ENCODE results near the gene ASB18.

The ASB18 gene

GRCh38 chr2:236162882-236163470, 101.2 kb downstream of the ASB18 start:
- TF ChIP-seq NFIC (IDR thresholded peaks at IDR 0.05) = no peak
- no peak for TF ChIP-seq ZBTB7A (IDR thresholded peaks at IDR 0.05; ENCODE audit: low read depth)
- TF ChIP-seq EP300 (IDR thresholded peaks at IDR 0.05; ENCODE audit: borderline replicate concordance) = no peak
- TF ChIP-seq CREB1 (IDR thresholded peaks at IDR 0.05; ENCODE audit: low read depth) = no peak
- TF ChIP-seq FOXM1 (IDR thresholded peaks at IDR 0.05; ENCODE audit: borderline replicate concordance, low read depth) = no peak
- no peak for TF ChIP-seq MAX (IDR thresholded peaks at IDR 0.05)
- no peak for TF ChIP-seq TCF12 (IDR thresholded peaks at IDR 0.05; ENCODE audit: low read depth)
- TF ChIP-seq YY1 (IDR thresholded peaks at IDR 0.05; ENCODE audit: low read depth) = no peak
- TF ChIP-seq TAF1 (IDR thresholded peaks at IDR 0.05; ENCODE audit: low read depth) = no peak
- TF ChIP-seq, protein P1, sequence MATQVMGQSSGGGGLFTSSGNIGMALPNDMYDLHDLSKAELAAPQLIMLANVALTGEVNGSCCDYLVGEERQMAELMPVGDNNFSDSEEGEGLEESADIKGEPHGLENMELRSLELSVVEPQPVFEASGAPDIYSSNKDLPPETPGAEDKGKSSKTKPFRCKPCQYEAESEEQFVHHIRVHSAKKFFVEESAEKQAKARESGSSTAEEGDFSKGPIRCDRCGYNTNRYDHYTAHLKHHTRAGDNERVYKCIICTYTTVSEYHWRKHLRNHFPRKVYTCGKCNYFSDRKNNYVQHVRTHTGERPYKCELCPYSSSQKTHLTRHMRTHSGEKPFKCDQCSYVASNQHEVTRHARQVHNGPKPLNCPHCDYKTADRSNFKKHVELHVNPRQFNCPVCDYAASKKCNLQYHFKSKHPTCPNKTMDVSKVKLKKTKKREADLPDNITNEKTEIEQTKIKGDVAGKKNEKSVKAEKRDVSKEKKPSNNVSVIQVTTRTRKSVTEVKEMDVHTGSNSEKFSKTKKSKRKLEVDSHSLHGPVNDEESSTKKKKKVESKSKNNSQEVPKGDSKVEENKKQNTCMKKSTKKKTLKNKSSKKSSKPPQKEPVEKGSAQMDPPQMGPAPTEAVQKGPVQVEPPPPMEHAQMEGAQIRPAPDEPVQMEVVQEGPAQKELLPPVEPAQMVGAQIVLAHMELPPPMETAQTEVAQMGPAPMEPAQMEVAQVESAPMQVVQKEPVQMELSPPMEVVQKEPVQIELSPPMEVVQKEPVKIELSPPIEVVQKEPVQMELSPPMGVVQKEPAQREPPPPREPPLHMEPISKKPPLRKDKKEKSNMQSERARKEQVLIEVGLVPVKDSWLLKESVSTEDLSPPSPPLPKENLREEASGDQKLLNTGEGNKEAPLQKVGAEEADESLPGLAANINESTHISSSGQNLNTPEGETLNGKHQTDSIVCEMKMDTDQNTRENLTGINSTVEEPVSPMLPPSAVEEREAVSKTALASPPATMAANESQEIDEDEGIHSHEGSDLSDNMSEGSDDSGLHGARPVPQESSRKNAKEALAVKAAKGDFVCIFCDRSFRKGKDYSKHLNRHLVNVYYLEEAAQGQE (IDR thresholded peaks at IDR 0.05; ENCODE audit: low read depth) = no peak
- TF ChIP-seq CEBPB (IDR thresholded peaks at IDR 0.05) = no peak

GRCh38 chr2:236162031-236162845, 102.0 kb downstream of the ASB18 start:
- no peak for TF ChIP-seq CEBPB (IDR thresholded peaks at IDR 0.05)
- TF ChIP-seq TEAD4 (IDR thresholded peaks at IDR 0.05) = no peak
- no peak for TF ChIP-seq USF1 (IDR thresholded peaks at IDR 0.05)
- TF ChIP-seq EP300 (IDR thresholded peaks at IDR 0.05; ENCODE audit: borderline replicate concordance) = no peak
- no peak for TF ChIP-seq FOXM1 (IDR thresholded peaks at IDR 0.05; ENCODE audit: borderline replicate concordance, low read depth)
- no peak for TF ChIP-seq MAX (IDR thresholded peaks at IDR 0.05)
- no peak for TF ChIP-seq EGR1 (IDR thresholded peaks at IDR 0.05)
- no peak for TF ChIP-seq NFIC (IDR thresholded peaks at IDR 0.05)
- TF ChIP-seq TCF12 (IDR thresholded peaks at IDR 0.05; ENCODE audit: low read depth) = no peak

DNA sequence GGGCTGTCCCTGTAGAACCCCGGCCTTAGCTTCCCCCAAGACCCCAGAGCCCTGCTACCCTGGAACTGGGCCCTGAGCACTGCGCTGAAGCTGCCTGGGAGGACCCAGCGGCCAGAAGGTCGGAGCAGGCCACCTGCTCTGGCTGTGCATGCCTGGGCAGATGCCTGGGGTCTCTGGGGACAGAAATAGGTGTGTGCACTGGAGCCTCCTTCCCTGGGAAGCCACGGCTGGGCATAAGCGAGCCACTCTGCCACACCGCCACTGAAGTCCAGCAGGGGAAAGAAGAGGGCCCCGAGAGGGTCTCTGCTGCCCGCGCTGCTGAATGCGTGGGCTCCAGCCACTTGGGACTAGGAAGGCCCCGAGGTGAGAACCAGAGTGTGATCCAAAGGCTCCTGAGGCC, 102.7 kb downstream of the ASB18 start:
- TF ChIP-seq EGR1 (IDR thresholded peaks at IDR 0.05) (no peak), ZBTB7A (IDR thresholded peaks at IDR 0.05; ENCODE audit: low read depth) (no peak), TCF12 (IDR thresholded peaks at IDR 0.05; ENCODE audit: low read depth) (no peak)

DNA sequence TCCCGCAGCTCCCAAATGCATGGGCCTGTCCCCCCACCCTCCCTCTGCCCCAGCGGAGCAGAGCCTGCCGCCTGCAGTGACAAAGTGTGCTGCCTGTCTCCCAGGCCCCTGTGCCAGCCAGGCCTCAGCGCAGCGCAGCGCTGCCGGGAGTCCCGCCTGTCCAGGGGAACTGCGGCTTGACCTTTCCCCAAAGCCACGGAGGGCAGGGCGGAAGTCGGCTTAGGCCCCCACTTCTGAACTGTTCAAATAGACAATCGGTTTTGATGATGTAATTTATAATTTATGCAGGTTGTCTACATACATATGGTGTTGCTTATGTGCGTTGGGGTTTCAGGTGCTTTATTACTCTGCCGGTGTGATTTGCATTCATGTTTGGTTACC, 103.1 kb downstream of the ASB18 start:
- TF ChIP-seq, protein P1 (IDR thresholded peaks at IDR 0.05; ENCODE audit: low read depth) = no peak
- TF ChIP-seq CEBPB (IDR thresholded peaks at IDR 0.05) = no peak
- no peak for TF ChIP-seq EGR1 (IDR thresholded peaks at IDR 0.05)
- no peak for TF ChIP-seq TCF12 (IDR thresholded peaks at IDR 0.05; ENCODE audit: low read depth)
- no peak for TF ChIP-seq ZBTB7A (IDR thresholded peaks at IDR 0.05; ENCODE audit: low read depth)
- TF ChIP-seq MAX (IDR thresholded peaks at IDR 0.05) = no peak
- TF ChIP-seq FOXM1 (IDR thresholded peaks at IDR 0.05; ENCODE audit: borderline replicate concordance, low read depth) = no peak
- no peak for TF ChIP-seq YY1 (IDR thresholded peaks at IDR 0.05; ENCODE audit: low read depth)
- TF ChIP-seq USF1 (IDR thresholded peaks at IDR 0.05) = no peak
- TF ChIP-seq TEAD4 (IDR thresholded peaks at IDR 0.05) = no peak
- no peak for TF ChIP-seq RAD21 (IDR thresholded peaks at IDR 0.05; ENCODE audit: low read depth)
- no peak for TF ChIP-seq NFIC (IDR thresholded peaks at IDR 0.05)
- TF ChIP-seq CREB1 (IDR thresholded peaks at IDR 0.05; ENCODE audit: low read depth) = no peak

GRCh38 chr2:236160366-236161081, 103.7 kb downstream of the ASB18 start:
- TF ChIP-seq CREB1 (IDR thresholded peaks at IDR 0.05; ENCODE audit: low read depth) = no peak
- no peak for TF ChIP-seq USF1 (IDR thresholded peaks at IDR 0.05)
- no peak for TF ChIP-seq CEBPB (IDR thresholded peaks at IDR 0.05)
- no peak for TF ChIP-seq NFIC (IDR thresholded peaks at IDR 0.05)
- TF ChIP-seq ZBTB7A (IDR thresholded peaks at IDR 0.05; ENCODE audit: low read depth) = no peak
- no peak for TF ChIP-seq TCF12 (IDR thresholded peaks at IDR 0.05; ENCODE audit: low read depth)
- no peak for TF ChIP-seq RAD21 (IDR thresholded peaks at IDR 0.05; ENCODE audit: low read depth)
- TF ChIP-seq MAX (IDR thresholded peaks at IDR 0.05) = no peak
- TF ChIP-seq, protein P1 (IDR thresholded peaks at IDR 0.05; ENCODE audit: low read depth) = no peak
- no peak for TF ChIP-seq TEAD4 (IDR thresholded peaks at IDR 0.05)
- no peak for TF ChIP-seq EP300 (IDR thresholded peaks at IDR 0.05; ENCODE audit: borderline replicate concordance)
- no peak for TF ChIP-seq YY1 (IDR thresholded peaks at IDR 0.05; ENCODE audit: low read depth)
- no peak for TF ChIP-seq FOXM1 (IDR thresholded peaks at IDR 0.05; ENCODE audit: borderline replicate concordance, low read depth)
- TF ChIP-seq TAF1 (IDR thresholded peaks at IDR 0.05; ENCODE audit: low read depth) = no peak

Data from Ishikawa (cell line).